Measurements from ENCODE around the gene G6PD. TPM values are rescaled to one million over a fixed set of nuclear protein-coding genes. Genes with fewer than 3 reads are reported as not detected.

G6PD gene
- total RNA-seq, 2 experiments from 2014 or later, result 89.9 to 92.4 TPM

DNA sequence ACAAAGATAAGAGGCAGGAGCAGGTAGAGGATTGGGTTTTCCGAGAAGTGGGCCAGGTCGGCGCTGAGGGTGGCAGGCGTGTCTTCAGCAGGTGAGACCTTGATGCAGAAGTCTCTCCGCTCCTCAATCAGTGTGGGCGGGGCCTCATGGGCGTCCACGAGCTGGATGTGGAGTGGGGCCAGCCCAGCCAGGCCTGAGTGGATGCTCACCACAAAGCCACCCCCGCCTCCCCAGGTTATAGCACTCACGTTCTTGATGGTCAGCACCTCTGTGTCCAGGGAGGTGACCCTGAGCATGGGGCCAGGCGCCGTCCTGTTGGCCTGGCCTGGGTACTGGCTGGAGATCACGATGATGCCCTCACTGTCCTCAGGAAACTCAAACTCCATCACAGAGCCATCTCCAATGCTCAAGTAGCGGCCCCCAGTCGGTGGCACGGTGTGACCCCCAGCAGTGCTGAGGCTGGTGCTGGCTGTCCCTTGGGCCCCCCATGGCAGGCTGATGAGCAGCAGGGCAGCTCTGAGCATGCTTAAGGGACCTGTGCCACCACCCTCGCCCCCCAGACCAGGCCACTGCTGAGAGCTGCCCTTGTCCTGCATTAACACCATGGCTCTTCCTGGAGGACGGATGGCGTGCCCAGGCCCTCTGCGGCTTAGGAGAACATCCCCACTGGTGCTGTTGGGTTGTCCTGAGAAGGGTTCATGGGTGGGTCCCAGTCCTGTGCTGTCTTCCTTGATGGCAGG, 58.1 kb downstream of the G6PD start:
- no peaks in the 10 kb centered on the region for H3K9me3 Mint-ChIP-seq
- H3K4me1 Mint-ChIP-seq, result peaks cover 20% of the 10 kb centered on the region
- H3K27me3 Mint-ChIP-seq, result no peaks in the 10 kb centered on the region
- no peak overlapping the region for H3K27ac Mint-ChIP-seq
- DNase-seq, result no peak
- H3K36me3 Mint-ChIP-seq, result peaks cover 1% of the 10 kb centered on the region
- peak overlapping the region; percentile 37 for H3K4me3 Mint-ChIP-seq

DNA sequence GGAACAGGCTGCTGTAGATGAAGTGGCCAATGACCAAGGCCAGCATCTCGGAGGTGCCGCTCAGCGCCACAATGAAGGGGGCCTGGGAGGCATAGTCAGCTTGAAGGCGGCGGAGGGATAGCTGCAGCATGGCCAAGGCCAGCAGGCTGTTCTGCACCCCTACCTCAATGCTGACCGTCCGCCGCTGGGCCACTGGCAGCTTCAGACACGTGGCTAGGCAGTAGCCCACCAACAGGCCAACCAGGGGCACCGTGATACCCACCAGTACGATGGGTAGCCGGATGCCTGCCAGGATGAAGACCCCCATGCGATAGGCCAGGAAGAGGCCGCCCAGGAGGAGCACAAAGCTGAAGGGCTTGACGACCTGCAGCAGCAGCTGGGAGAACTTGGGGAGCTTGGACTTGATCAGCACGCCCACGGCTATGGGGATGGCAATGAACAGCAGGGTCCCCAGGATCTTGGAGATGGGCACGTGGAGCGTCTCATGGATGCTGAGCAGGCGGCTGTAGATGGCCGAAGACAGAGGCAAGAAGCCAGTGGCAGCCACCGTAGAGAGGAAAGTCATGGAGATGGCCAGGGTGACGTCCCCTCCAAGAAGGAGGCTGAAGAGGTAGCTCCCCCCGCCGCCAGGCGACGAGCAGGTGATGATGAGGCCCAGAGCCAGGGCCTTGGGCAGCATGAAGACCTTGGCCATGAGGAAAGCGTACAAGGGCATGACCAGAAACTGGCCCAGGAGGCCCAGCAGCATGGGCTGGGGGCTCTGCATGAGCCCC, 58.9 kb downstream of the G6PD start:
- Mint-ChIP-seq H3K27me3 (no peaks in the 10 kb centered on the region), H3K27ac (no peak overlapping the region), H3K9me3 (no peaks in the 10 kb centered on the region), H3K4me1 (peaks cover 23% of the 10 kb centered on the region), H3K4me3 (peak overlapping the region; percentile 37), H3K36me3 (peaks cover 2% of the 10 kb centered on the region)
- DNase-seq, result no peak

DNA sequence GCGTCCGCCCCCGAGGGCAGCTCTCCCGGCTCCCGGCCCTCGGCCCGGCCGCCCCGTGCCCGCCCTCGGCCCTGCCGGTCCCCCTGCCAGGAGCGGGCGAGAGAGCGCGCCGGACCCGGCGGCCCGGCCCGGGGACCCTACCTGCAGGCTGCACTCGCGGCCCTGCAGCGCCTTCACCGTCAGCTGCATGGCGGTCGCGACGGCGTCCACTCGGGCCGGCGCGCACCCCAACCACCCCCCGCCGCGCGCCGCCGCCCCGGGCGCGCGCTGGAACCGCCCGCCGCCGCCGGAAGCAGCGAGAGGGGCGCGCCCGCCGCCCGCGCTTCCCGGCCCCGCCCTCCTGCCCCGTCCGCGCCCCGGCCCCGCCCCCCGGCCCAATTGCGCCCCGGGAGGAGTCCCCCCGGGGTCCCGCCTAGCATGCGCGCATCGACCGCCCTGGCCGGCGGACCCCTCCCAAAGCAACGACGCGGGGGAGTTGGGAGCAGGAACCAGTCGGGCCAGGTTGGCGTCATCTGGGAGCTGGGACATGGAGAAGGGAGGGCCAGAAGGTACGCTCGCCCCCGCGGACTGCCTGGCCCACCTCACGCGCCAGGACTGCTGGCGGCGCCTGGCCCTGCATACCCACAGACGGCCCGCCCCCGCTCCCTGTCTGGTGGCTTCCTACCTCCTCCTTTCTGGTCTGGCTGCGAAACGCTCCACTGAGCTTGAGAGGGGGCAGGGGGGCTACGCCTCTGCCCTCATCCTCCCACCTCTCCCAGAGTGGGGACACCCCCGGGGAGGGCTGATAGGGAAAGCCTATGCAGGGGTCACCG, 60.0 kb downstream of the G6PD start, which contains the start of gene UBL4A:
UBL4A (minus strand) TSS at position 220 of the 812 bp plus-strand sequence; CDS start at position 189, 31 bp downstream.
- Mint-ChIP-seq H3K4me1 (peaks cover 23% of the 10 kb centered on the region), H3K27me3 (no peaks in the 10 kb centered on the region), H3K27ac (peak within 1 kb of the TSS; percentile 80), H3K36me3 (peaks cover 2% of the 10 kb centered on the region), H3K9me3 (no peaks in the 10 kb centered on the region), H3K4me3 (peak within 1 kb of the TSS; percentile 79)
- DNase-seq, result peak; percentile 72

DNA sequence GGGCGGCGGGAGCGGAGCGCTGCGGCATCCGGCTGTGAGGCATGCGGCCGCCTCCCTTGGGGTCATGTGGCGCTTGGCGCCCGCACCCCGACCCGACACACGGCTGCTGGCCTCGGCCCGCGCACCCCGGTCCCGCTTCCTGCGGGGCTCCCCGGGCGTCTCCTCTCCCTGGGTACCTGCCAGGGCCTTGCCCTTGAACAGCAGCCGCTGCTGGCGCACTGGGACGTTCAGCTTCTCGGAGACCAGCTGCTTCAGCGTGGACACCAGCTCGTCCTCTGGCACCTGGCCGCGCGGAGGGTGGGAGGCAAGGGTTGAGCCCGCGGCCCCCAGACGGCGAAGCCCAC, 60.6 kb downstream of the G6PD start:
- DNase-seq, result peak; percentile 42
- Mint-ChIP-seq H3K27ac (no peak overlapping the region), H3K4me1 (peaks cover 21% of the 10 kb centered on the region), H3K4me3 (peak overlapping the region; percentile 79), H3K9me3 (no peaks in the 10 kb centered on the region), H3K36me3 (peaks cover 2% of the 10 kb centered on the region), H3K27me3 (no peaks in the 10 kb centered on the region)

DNA sequence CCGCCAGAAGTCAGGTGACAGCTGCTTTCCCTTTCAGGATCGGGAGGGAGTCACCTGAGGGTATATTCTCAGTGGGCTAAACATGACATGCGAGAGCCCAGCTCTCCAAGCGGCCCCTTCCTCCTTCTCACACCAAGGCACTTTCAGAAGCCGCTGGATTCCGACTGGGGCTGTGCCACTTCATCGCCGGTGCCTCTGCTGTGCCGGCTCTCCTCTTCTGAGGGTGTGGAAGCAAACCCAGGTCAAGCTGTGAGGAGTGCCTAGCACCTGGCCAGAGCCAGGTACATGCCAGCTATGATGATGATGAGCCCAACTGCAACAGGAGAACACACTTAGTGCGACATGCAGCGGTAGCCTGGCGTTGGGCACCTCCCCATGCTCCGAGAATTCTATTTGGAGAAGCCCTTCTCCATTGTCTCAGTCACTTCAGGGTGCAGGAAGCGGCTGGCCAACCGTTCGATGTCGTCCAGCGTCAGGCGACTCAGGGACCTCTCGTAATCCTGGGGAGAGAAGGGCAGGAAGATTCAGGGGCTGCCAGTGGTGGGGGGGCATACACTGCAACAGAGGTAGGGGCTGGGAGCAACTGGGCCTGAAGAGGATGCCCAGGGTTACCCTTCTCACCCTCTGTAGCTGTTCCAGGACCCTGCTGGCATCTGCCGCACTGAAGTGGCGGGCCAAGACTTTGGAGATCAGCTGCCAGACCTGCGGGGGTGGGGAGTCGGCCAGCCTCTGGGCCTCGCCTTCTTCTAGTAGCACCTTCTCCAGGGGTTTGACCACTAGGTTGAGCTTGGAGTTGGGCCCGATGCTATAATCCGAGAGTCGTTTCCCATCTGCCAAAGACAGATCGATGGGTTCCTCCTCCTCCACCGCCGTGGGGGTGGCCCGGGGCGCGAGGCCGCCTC, 61.2 kb downstream of the G6PD start:
- Mint-ChIP-seq H3K27ac (peak overlapping the region; percentile 80), H3K4me3 (peak overlapping the region; percentile 79), H3K36me3 (peaks cover 2% of the 10 kb centered on the region), H3K4me1 (peaks cover 21% of the 10 kb centered on the region), H3K9me3 (no peaks in the 10 kb centered on the region), H3K27me3 (no peaks in the 10 kb centered on the region)
- no peak for DNase-seq

DNA sequence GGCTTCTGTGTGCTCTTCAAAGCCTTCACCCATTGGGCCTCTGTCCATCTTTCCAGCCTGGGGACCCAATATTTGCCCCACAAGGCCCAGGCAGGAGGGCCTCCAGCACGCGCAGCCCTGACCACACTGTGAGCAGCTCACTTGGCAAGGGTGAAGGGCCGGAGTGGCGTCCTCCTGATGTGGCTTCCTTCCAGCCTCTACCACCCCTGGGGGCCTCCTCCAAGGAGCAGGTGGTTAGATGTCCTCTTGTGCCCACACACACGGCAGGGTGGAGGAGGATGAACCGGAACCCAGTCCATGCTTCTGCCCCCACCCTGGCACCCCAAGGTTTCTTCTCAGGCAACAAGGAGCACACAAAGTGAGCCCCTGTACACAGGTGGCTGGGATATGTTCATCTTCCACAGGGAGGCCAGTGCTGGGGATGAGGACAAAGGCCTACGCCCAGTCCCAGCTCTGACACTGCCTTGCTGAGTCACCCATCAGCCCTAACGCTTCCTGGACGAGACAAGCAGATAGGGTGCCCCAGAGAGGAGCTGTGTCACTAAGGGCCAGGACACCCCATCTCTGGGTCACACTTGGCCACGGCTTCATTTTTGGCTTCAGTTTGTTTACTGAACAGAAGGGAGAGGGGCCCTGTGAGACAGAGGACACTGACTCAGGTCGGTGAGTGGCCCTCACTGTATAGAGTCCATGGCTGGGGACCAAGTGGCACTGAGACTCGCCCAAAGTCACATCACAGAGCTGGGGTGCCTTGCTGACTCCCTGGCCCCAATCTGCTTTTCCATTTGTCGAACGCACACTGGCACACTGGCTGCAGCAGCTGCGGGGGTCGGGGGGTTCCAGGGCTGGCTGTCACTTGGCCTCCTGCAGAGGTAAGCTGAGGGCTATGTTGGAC, 62.1 kb downstream of the G6PD start:
- Mint-ChIP-seq H3K9me3 (no peaks in the 10 kb centered on the region), H3K27me3 (no peaks in the 10 kb centered on the region), H3K4me3 (peak overlapping the region; percentile 51), H3K27ac (peak overlapping the region; percentile 42), H3K4me1 (peaks cover 18% of the 10 kb centered on the region), H3K36me3 (peaks cover 2% of the 10 kb centered on the region)
- DNase-seq, result no peak

DNA sequence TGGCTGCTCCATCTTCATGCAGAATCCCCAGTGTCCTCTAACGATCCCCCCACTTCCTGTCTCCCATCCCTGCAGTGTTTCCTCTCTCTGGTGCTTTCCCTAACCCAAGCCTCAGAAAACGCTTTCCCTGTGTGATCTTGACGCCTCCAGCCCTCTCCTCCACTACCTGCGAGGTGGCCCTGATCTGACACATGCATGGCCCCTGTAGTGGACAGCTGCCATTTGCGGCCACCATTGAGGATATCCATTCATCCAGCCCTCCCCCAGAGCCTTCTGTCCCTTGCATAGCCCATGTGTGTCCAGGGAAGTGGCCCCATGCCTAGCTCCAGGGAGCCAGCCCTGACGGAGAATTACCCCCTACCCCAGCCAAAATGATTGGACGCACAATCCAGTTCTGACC, 63.3 kb downstream of the G6PD start:
- no peak overlapping the region for H3K27ac Mint-ChIP-seq

DNA sequence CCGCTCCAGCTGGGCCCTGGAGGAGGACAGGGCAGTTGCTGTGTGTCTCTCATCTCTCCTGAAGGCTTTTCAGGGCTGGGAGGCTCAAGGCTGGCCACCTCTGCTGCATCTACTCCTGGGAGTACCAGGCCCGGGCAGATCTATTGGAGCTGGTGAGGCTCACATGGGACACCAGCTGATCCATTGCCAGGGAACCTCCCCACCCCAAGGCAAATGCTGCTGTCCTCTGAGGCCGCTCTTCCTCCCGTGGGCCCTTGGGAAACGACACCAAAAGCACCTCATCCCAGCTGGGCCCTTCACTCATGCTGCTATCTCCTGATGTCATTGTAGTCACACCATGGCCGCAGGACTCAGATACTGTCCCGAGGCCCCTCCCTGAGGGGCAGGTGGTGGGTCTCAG, 63.9 kb downstream of the G6PD start:
- no peak overlapping the region for H3K4me3 Mint-ChIP-seq
- no peaks in the 10 kb centered on the region for H3K27me3 Mint-ChIP-seq
- H3K36me3 Mint-ChIP-seq, result peaks cover 3% of the 10 kb centered on the region
- H3K27ac Mint-ChIP-seq, result no peak overlapping the region
- peaks cover 14% of the 10 kb centered on the region for H3K4me1 Mint-ChIP-seq
- no peaks in the 10 kb centered on the region for H3K9me3 Mint-ChIP-seq
- DNase-seq, result no peak

More for the DNA sequence above, 63.3 kb downstream of the G6PD start:
- no peaks in the 10 kb centered on the region for H3K27me3 Mint-ChIP-seq
- H3K4me1 Mint-ChIP-seq, result peaks cover 16% of the 10 kb centered on the region
- no peak overlapping the region for H3K4me3 Mint-ChIP-seq
- H3K9me3 Mint-ChIP-seq, result no peaks in the 10 kb centered on the region
- H3K36me3 Mint-ChIP-seq, result peaks cover 3% of the 10 kb centered on the region
- DNase-seq, result no peak

DNA sequence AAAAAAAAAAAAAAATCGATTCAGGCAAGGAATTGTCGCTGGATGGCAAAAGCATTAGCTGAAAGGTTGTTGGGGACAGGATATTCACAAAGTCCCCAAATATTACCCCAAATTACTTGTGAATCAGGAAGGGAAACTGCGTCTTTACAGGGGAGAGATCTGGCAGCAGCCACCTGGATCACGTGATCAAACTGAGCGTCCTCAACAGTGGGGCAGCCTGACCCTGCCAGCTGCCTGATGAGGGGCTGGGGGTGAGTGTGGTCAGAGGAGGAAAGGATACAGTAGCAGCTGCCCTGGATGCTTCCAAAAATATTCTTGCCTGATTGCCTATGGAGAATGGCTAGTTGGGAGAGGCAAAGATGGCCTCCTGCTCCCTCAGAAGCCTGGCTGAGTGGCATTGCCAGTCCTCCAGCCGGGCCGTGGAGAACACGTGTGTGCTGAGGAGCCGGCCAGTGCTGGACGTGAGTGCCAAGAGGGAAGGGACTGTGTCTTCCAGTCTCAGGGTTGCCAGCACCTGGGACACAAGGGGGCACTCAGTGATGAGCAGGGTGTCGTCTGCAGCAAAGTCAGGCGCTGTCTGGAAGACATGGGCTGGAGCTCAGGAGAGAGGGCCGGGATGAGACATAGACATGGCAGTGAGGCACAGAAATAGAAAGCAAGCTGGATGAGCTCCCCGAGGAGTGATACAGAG, 64.6 kb downstream of the G6PD start:
- peaks cover 5% of the 10 kb centered on the region for H3K36me3 Mint-ChIP-seq
- H3K9me3 Mint-ChIP-seq, result no peaks in the 10 kb centered on the region
- H3K4me1 Mint-ChIP-seq, result peaks cover 21% of the 10 kb centered on the region
- no peak overlapping the region for H3K4me3 Mint-ChIP-seq
- no peaks in the 10 kb centered on the region for H3K27me3 Mint-ChIP-seq
- no peak overlapping the region for H3K27ac Mint-ChIP-seq
- DNase-seq, result no peak

Other genes starting within 250 kb of the G6PD start
- gene FLNA, start 172.2 kb downstream of the G6PD start, total RNA-seq, result 100 to 1,000 TPM; 694 to 696 TPM
- 100 to 1,000 TPM; 110 to 112 TPM for gene EMD, start 167.6 kb downstream of the G6PD start, total RNA-seq
- 1,000 to 10,000 TPM; 2,967 to 3,168 TPM for gene RPL10, start 148.5 kb downstream of the G6PD start, total RNA-seq
- 10 to 100 TPM; 12.4 to 12.7 TPM for gene DNASE1L1, start 137.6 kb downstream of the G6PD start, total RNA-seq
- gene TAFAZZIN, start 135.3 kb downstream of the G6PD start, total RNA-seq, result 10 to 100 TPM; 35.1 to 35.8 TPM
- gene ATP6AP1, start 118.2 kb downstream of the G6PD start, total RNA-seq, result 10 to 100 TPM; 25.1 to 25.3 TPM
- gene GDI1, start 109.7 kb downstream of the G6PD start, total RNA-seq, result 10 to 100 TPM; 66.3 to 68.4 TPM
- 10 to 100 TPM; 45.3 to 46.4 TPM for gene FAM50A, start 102.7 kb downstream of the G6PD start, total RNA-seq
- 10 to 100 TPM; 22.3 to 23.1 TPM for gene PLXNA3, start 88.6 kb downstream of the G6PD start, total RNA-seq
- gene LAGE3, start 67.6 kb downstream of the G6PD start, total RNA-seq, result 10 to 100 TPM; 65.1 to 72.4 TPM
- 10 to 100 TPM; 53.2 to 54.7 TPM for gene UBL4A, start 60.2 kb downstream of the G6PD start, total RNA-seq
- gene SLC10A3, start 56.2 kb downstream of the G6PD start, total RNA-seq, result 10 to 100 TPM; 18.0 to 19.0 TPM
- gene FAM3A, start 30.6 kb downstream of the G6PD start, total RNA-seq, result 10 to 100 TPM; 26.8 to 27.3 TPM
- 10 to 100 TPM; 31.1 to 32.5 TPM for gene IKBKG, start 774 bp upstream of the G6PD start, total RNA-seq
- gene CTAG1A, start 38.3 kb upstream of the G6PD start, total RNA-seq, result not detected
- not detected for gene CTAG1B, start 72.4 kb upstream of the G6PD start, total RNA-seq
- gene CTAG2, start 106.7 kb upstream of the G6PD start, total RNA-seq, result 10 to 100 TPM; 37.2 to 39.6 TPM
- 1 to 10 TPM; 2.5 to 3.4 TPM for gene GAB3, start 204.2 kb upstream of the G6PD start, total RNA-seq
- 100 to 1,000 TPM; 181 to 190 TPM for gene DKC1, start 216.0 kb upstream of the G6PD start, total RNA-seq

Data from activated naive CD8-positive, alpha-beta T cell treated with anti-CD3 and anti-CD28 coated beads for 36 hours (primary cell).